Measurements from ENCODE around the gene COL27A1. TPM values are rescaled to one million over a fixed set of nuclear protein-coding genes. Genes with fewer than 3 reads are reported as not detected.

COL27A1 gene
- total RNA-seq, 2 experiments from 2014 or later, result 1.7 to 1.9 TPM

DNA sequence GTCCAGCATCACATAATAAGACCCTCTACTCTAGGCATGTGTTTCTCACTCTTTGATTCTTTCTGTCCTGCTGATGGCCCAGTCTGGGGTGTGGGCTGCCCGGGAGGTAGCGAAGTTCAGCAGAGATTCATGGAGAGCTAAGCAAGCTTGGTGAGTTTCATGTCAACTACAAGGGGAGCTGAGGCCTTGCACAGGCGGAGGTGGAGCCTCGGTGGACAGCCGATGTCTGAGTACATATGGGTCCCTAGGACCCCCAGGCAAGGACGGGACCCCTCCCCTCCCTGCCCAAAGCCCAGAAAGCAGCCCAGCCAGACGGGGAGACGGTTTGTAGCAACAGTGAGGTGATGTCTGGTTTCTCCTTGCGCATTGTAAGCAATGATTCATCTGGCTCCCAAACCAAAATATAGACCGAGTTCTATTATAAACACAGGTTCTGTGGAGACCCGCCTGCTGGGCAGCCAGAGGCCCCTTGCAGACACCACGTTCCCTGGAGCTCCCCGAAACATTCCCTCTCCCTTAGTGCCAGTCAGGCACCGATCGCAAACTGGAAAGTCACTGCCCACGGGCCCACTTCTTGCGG, 45.5 kb downstream of the COL27A1 start:
- Mint-ChIP-seq H3K4me3 (no peak overlapping the region), H3K4me1 (peaks cover 3% of the 10 kb centered on the region), H3K27me3 (peaks cover 2% of the 10 kb centered on the region), H3K27ac (no peak overlapping the region), H3K36me3 (no peaks in the 10 kb centered on the region), H3K9me3 (no peaks in the 10 kb centered on the region)
- POLR2A ChIA-PET, result no interaction called here
- DNase-seq, result no peak
- ATAC-seq (ENCODE audit: low read depth), result no peak

DNA sequence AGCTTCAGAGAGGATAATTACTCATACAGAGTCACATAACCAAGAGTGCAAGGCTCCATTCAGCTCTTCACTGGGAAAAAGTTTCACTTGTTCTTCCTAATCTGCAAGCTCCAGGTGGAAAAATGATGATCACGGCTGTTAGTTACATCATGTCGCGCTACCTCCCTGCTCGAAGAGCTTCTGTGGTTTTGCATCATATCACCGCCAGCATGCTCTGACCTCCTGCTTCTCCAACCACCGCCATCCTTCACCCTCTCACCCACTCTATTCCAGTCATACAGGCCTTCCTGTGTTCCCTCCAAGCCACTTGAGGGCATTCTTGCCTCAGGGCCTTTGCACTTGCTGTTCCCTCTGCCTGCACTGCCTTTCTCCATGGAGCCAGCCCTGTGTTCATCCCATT, 47.1 kb downstream of the COL27A1 start:
- Mint-ChIP-seq H3K4me1 (peaks cover 3% of the 10 kb centered on the region), H3K27ac (no peak overlapping the region), H3K4me3 (no peak overlapping the region), H3K9me3 (no peaks in the 10 kb centered on the region), H3K27me3 (peaks cover 2% of the 10 kb centered on the region), H3K36me3 (no peaks in the 10 kb centered on the region)
- ATAC-seq (ENCODE audit: low read depth), result no peak
- DNase-seq, result no peak
- POLR2A ChIA-PET, result no interaction called here

DNA sequence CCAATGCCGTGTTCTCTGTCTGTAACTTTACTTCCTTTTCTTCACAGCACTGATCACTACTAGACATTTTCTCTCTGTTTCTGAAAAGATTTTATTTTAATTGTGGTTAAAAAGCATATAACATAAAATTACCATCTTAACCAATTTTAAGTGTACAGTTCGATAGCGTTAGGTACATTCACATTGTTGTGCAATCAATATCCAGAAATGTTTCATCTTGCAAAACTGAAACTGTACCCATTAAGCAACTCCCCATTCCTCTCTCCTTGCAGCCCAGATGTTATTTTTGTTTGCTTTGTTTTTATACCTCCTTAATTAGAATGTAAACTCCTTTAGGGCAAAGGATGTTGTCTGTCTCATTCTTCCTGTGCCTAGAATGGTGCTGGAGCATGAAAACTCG, 47.5 kb downstream of the COL27A1 start:
- no peak overlapping the region for H3K27ac Mint-ChIP-seq
- no peak overlapping the region for H3K4me3 Mint-ChIP-seq
- POLR2A ChIA-PET, result no interaction called here
- peaks cover 2% of the 10 kb centered on the region for H3K27me3 Mint-ChIP-seq
- H3K9me3 Mint-ChIP-seq, result no peaks in the 10 kb centered on the region
- H3K4me1 Mint-ChIP-seq, result peaks cover under 1% of the 10 kb centered on the region
- no peaks in the 10 kb centered on the region for H3K36me3 Mint-ChIP-seq
- DNase-seq (no peak), ATAC-seq (ENCODE audit: low read depth) (no peak)

DNA sequence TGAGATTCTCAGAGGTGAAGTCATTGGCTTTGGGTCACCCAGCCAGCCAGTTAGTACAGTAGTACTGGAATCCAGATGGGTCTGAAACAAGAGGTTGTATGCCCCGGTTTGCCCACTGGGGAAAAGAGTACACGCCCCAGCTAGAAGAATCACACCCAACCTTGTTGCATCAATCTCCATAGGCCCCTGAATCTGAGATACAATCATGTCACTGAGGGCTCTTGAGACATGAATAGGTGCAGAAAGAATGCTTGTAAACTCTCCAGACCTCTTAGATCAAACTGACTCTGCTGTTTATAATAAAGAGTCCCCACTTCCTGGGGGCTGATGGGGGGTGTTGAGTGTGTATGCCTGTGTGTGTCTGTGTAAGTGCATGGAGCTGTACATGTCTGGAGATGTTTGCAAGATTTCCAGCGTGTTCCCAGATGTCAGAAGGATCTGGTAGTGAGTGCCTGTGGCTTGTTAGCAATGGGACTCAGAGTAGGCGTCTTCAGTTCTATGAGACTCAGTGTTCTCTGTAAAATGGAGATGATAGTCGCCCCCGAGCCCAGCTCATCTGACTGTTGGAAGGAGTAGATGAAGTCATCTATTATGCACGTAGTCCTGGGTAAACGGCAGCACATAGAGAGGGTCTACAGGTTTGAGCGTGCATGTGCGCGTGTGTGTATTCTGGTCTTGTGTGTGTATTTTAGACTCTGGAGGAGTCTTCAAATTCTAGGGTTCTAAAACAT, 48.2 kb downstream of the COL27A1 start:
- Mint-ChIP-seq H3K4me3 (no peak overlapping the region), H3K9me3 (no peaks in the 10 kb centered on the region), H3K27ac (no peak overlapping the region), H3K4me1 (no peaks in the 10 kb centered on the region), H3K36me3 (no peaks in the 10 kb centered on the region), H3K27me3 (peaks cover 2% of the 10 kb centered on the region)
- POLR2A ChIA-PET, result no interaction called here
- DNase-seq (no peak), ATAC-seq (ENCODE audit: low read depth) (no peak)

DNA sequence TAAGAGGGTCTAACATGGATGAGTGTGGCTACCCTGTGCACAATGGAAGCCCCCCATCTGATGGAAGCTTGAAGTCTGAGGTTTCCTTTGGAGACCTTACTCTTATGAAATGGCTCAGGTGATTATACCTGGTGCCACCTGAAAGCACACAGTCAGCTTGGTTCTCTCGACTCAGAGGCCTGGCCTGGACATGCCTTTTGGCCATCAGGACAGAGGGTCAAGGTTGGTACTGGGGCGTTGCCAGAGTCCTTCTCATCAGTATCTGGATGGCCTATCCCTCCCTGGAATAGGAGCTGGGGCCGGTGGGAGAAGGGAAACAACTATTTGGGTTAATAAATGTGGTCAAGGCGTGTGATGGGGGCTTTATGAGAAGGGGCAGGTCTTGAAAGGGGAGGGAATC, 48.9 kb downstream of the COL27A1 start:
- Mint-ChIP-seq H3K4me3 (no peak overlapping the region), H3K27ac (no peak overlapping the region)

DNA sequence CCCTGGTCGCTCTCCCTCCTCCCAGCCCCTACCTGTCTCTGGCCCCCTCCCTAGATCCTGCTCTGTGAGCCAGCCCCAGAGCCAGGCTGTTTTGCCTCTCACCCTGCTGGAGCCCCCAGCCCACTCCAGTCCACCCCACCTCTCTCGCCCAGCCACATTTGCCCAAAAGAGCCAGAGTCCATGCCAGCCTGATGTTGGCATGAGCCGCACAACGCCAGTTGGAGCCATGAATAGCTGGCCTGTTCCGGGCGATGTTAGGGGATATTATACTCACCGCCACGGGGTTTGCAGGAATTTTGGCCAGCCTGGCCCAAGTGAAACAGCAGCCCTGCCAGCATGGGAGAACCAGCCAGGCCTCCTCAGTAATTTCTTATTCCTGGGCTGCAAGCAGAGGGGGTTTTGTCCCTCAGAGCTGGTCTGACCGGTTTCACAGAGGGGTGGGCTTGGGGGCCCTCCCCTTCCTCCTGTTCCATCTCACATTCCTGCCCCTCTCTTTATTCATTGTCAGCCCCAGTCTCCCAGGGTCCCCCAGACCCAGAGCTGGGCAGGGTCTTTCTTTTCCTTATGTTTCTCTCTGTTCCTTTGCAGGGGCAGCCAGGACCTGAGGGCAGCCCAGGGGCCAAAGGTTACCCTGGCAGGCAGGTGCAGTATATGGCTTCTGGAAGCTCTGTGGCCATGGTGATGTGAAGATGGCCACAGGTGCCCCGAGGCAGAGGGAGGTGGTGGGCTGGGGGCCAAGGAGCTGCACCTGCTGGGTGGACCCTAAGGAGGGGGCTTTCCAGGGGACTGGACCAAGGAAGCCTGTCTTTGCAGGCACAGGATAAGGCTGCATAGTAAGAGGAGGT, 50.1 kb downstream of the COL27A1 start:
- Mint-ChIP-seq H3K4me3 (no peak overlapping the region), H3K27ac (no peak overlapping the region), H3K4me1 (no peaks in the 10 kb centered on the region), H3K27me3 (no peaks in the 10 kb centered on the region), H3K36me3 (no peaks in the 10 kb centered on the region), H3K9me3 (no peaks in the 10 kb centered on the region)
- DNase-seq (no peak), ATAC-seq (ENCODE audit: low read depth) (no peak)
- POLR2A ChIA-PET, result no interaction called here

More for the DNA sequence above, 48.9 kb downstream of the COL27A1 start:
- no peak for ATAC-seq (ENCODE audit: low read depth)
- H3K27me3 Mint-ChIP-seq, result peaks cover 2% of the 10 kb centered on the region
- POLR2A ChIA-PET, result no interaction called here
- no peaks in the 10 kb centered on the region for H3K4me1 Mint-ChIP-seq
- no peaks in the 10 kb centered on the region for H3K9me3 Mint-ChIP-seq
- H3K36me3 Mint-ChIP-seq, result no peaks in the 10 kb centered on the region
- DNase-seq, result no peak

DNA sequence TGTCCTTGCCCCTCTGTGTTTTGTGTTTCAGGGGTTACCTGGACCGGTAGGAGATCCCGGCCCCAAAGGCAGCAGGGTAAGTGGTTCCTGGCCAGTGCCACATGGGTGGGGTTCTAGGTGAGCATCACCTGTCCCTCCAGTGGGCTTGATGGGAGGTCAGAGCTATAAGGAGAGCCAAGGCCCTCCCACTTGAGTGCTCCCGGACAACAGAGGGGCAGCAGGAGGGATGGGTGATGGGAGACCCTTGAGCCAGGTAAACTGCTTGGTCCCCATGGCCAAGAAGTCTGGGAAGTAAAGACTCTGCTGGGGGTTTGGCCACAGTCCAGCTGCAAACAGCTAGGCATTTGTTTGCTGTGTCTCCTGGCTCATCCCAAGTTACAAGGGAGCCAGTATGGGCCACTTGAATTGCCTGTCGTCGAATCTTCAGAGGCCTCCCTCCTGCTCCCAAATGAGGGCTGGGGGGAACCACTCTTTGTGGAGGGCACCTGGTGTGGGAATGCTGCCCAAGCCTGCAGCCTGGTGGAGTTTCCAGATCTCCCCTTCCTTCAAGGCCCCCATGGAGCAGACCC, 51.0 kb downstream of the COL27A1 start:
- DNase-seq (no peak), ATAC-seq (ENCODE audit: low read depth) (no peak)
- Mint-ChIP-seq H3K27me3 (no peaks in the 10 kb centered on the region), H3K4me1 (no peaks in the 10 kb centered on the region), H3K36me3 (no peaks in the 10 kb centered on the region), H3K9me3 (no peaks in the 10 kb centered on the region), H3K4me3 (no peak overlapping the region), H3K27ac (no peak overlapping the region)
- POLR2A ChIA-PET, result no interaction called here

DNA sequence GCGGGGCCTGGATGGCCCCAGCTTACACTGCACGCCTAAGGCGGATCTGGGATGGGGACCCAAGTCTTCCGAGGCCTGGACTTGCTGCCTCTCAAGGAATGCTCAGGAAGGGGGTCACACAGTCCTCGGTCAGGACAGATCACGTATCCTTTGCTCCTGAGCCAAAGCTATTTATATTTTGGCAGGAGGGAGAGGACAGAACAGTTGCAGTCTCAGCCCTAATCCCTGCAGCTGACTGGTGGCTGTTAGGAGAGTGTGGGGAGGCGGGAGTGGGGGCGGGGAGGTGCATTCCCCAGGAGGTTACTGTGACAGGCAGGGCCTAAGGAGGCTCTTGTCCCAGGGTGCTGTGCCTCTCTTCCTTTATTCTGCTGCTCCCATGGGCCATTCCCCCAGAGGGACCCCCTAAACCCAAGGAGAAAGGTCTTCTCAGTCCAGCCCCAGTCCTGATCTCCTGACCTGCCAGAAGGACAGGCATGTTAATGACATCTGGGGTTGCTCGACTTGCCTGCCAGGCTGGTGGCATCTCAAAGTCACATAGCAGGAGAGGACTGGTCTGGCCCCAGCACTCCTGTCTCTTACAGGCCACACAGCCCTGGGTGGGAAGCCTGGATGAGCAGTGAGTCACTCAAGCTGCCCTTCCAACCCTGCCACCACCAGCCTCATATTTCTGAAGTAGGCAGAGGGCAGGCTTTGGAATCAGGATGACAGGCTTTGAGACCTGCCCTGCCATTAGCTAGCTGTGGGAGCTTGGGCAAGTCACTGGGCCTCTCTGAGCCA, 51.9 kb downstream of the COL27A1 start:
- Mint-ChIP-seq H3K27ac (no peak overlapping the region), H3K4me1 (no peaks in the 10 kb centered on the region), H3K9me3 (no peaks in the 10 kb centered on the region), H3K27me3 (no peaks in the 10 kb centered on the region), H3K4me3 (no peak overlapping the region), H3K36me3 (no peaks in the 10 kb centered on the region)
- no peak for DNase-seq
- POLR2A ChIA-PET, result no interaction called here
- ATAC-seq (ENCODE audit: low read depth), result no peak

DNA sequence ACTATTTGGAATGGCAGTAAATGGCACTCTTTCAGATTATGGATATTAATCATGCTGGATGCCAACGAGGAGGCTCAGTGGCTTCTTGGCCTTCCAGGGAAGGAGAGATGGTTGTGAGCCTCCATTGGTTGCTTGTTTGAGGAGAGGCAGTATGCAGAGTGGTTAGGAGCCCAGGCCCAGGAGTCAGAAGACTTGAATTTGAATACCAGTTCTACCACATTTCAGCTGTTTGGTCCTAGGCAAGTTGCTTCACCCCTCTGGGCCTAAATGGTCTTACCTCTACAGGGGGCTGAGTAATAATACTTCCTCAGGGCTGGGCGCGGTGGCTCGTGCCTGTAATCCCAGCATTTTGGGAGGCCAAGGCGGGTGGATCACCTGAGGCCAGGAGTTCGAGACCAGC, 52.5 kb downstream of the COL27A1 start:
- H3K9me3 Mint-ChIP-seq, result no peaks in the 10 kb centered on the region
- no peak overlapping the region for H3K27ac Mint-ChIP-seq
- H3K4me3 Mint-ChIP-seq, result no peak overlapping the region
- POLR2A ChIA-PET, result no interaction called here
- no peak for ATAC-seq (ENCODE audit: low read depth)
- no peak for DNase-seq
- H3K36me3 Mint-ChIP-seq, result no peaks in the 10 kb centered on the region
- no peaks in the 10 kb centered on the region for H3K4me1 Mint-ChIP-seq
- no peaks in the 10 kb centered on the region for H3K27me3 Mint-ChIP-seq

DNA sequence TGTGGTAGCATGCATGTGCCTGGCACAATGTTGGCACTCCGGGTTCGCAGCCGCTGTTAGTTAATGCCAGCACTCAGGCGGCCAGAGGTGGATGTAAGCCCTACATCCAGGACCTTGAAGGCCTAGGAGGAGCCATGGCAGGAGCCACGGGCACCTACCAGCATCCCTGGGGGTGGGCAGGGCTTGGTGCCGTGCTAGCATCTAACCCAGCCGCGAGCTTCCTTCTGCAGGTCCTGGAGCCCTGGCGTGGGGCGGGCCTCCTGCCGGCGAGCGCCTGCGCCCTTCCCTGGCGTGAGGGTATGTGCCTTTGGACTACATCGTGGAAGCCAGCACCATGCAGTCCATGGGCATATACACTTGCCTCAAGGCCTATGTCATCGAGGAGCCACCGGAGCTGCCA, 53.8 kb downstream of the COL27A1 start:
- POLR2A ChIA-PET, result no interaction called here
- no peak for ATAC-seq (ENCODE audit: low read depth)
- Mint-ChIP-seq H3K4me3 (no peak overlapping the region), H3K9me3 (no peaks in the 10 kb centered on the region), H3K36me3 (no peaks in the 10 kb centered on the region), H3K27ac (no peak overlapping the region), H3K4me1 (no peaks in the 10 kb centered on the region), H3K27me3 (no peaks in the 10 kb centered on the region)
- DNase-seq, result no peak

DNA sequence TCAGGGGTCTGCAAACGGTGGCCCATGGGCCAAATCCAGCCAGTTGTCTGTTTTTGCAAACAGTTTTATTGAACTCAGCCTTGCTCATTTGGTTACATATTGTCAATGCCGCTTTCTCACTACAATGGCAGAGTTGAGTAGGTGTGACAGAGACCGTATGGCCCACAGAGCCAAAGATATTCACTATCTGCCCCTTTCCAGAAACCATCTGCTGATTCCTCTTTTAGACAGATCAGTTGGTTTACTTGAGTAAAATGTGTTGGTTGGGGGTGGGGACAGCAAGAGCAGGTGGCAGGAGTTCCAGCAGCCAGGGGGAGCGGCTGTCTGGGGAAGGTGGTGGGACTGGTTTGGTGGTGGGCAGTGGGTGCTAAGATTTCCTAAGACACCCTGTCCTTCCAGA, 54.8 kb downstream of the COL27A1 start:
- Mint-ChIP-seq H3K27me3 (no peaks in the 10 kb centered on the region), H3K27ac (no peak overlapping the region), H3K36me3 (no peaks in the 10 kb centered on the region), H3K4me3 (no peak overlapping the region), H3K9me3 (no peaks in the 10 kb centered on the region), H3K4me1 (no peaks in the 10 kb centered on the region)
- POLR2A ChIA-PET, result no interaction called here
- no peak for DNase-seq
- ATAC-seq (ENCODE audit: low read depth), result no peak

DNA sequence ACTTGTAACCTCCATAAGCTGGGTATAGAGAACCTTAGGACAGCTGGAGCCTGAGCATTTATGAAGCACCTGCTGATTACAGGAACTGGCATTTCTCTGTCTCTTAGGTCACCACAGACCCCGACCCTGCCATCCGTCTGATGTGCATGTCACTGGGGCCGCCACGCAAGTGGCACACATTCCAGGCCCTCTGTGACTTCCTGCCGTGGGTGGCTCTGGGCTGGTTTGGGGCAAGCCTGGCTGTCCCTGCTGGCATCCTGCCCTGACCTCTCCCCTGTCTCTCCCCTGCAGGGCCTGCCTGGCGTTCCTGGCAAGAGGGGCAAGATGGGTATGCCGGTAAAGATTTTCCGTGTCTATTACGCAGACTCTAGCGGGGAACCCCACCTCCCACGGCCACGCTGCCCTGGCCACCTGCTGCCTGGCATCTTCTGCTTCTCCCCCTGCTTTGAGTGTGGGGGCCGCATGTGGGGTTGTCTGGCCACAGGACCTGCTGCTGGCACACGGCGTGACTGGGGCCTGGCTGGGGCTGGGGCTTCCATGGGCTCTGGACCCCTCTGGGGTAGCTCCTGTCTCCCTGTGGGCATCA, 55.4 kb downstream of the COL27A1 start:
- POLR2A ChIA-PET, result no interaction called here

DNA sequence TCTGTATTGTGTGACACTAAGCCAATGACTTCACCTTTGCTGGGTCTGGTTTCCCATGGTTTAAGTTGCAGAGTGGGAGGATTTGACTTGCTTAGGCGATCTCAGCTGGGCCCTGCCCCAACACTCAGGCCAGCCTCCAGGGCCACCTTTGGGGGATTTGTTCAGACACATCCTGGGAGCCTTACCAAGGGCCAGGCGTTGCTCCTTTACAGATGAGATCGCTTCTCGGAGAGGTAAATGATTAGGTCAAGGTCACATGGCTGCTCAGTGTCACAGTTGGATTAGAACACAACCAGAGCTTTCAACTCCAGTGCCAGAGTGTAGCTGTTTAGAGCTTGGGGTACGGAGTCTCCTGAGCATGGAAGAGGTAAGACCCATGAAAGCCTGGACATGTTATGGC, 57.5 kb downstream of the COL27A1 start:
- Mint-ChIP-seq H3K27me3 (no peaks in the 10 kb centered on the region), H3K9me3 (no peaks in the 10 kb centered on the region), H3K4me3 (no peak overlapping the region), H3K4me1 (no peaks in the 10 kb centered on the region), H3K36me3 (no peaks in the 10 kb centered on the region), H3K27ac (no peak overlapping the region)
- POLR2A ChIA-PET, result no interaction called here
- ATAC-seq (ENCODE audit: low read depth) (no peak), DNase-seq (no peak)

More for the DNA sequence above, 55.4 kb downstream of the COL27A1 start:
- ATAC-seq (ENCODE audit: low read depth) (no peak), DNase-seq (no peak)
- Mint-ChIP-seq H3K4me3 (no peak overlapping the region), H3K9me3 (no peaks in the 10 kb centered on the region), H3K36me3 (no peaks in the 10 kb centered on the region), H3K27ac (no peak overlapping the region), H3K4me1 (no peaks in the 10 kb centered on the region), H3K27me3 (no peaks in the 10 kb centered on the region)
